GM06990 (cell line): ENCODE measurements around the gene SORBS2.

Experiments used
- DNase-seq: peaks from one replicate; pipeline ENCODE4 v3.0.0-alpha.2; 2011; ENCODE audit not compliant: insufficient read length; ENCODE audit errors: extremely low read depth
- H3K27me3 ChIP-seq: replicated peaks from 2 replicates; pipeline ENCODE4 v1.6.0; 2011; ENCODE audit warnings: low read length; ENCODE audit not compliant: control insufficient read depth, insufficient read depth
- H3K36me3 ChIP-seq: 2 replicates; pipeline ENCODE4 v1.5.1; 2011; ENCODE audit warnings: low read length; ENCODE audit not compliant: control insufficient read depth, insufficient read depth
- H3K4me3 ChIP-seq: replicated peaks from 2 replicates; pipeline ENCODE4 v1.5.1; 2011; ENCODE audit warnings: low read depth, mild to moderate bottlenecking, control low read depth, low read length
- CTCF ChIP-seq: IDR thresholded peaks from 2 replicates; pipeline ENCODE4 v1.5.1; 2011; ENCODE audit warnings: low read length, control low read depth, mild to moderate bottlenecking, inconsistent platforms; ENCODE audit not compliant: insufficient read depth, poor library complexity, severe bottlenecking

SORBS2 gene

GRCh38 chr4:185805262-185805802 is 6.7 kb downstream of the SORBS2 start:
- Histone ChIP-seq H3K27me3 (no peaks in the 10 kb centered on the region), H3K4me3 (no peak overlapping the region), H3K36me3 (no peaks in the 10 kb centered on the region)
- no peak for TF ChIP-seq CTCF
- DNase-seq, result no peak

GRCh38 chr4:185803022-185803421 is 9.0 kb downstream of the SORBS2 start:
- Histone ChIP-seq H3K36me3 (no peaks in the 10 kb centered on the region), H3K27me3 (no peaks in the 10 kb centered on the region), H3K4me3 (no peak overlapping the region)
- DNase-seq, result no peak
- no peak for TF ChIP-seq CTCF

DNA sequence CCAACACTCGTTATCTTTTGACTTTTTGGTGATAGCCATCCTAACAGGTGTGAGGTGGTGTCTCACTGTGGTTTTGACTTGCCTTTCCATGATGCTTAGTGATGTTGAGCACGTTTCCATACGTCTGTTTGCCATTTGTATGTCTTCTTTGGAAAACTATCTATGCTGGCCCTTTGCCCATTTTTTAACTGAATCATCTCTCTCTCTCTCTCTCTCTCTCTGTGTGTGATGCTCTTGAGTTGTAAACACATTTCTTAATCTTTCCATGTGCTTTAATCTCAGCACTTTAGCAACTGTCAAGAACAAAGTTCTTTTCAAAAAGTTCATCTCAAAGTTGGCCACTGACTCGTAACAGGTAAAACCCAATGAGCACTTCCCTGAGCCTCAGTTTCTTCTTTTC is 10.5 kb downstream of the SORBS2 start:
- no peak for DNase-seq
- TF ChIP-seq CTCF, result no peak
- no peak overlapping the region for H3K4me3 ChIP-seq
- H3K27me3 ChIP-seq, result no peaks in the 10 kb centered on the region; the same call in 1 of the 2 replicates
- H3K36me3 ChIP-seq, result no peaks in the 10 kb centered on the region

DNA sequence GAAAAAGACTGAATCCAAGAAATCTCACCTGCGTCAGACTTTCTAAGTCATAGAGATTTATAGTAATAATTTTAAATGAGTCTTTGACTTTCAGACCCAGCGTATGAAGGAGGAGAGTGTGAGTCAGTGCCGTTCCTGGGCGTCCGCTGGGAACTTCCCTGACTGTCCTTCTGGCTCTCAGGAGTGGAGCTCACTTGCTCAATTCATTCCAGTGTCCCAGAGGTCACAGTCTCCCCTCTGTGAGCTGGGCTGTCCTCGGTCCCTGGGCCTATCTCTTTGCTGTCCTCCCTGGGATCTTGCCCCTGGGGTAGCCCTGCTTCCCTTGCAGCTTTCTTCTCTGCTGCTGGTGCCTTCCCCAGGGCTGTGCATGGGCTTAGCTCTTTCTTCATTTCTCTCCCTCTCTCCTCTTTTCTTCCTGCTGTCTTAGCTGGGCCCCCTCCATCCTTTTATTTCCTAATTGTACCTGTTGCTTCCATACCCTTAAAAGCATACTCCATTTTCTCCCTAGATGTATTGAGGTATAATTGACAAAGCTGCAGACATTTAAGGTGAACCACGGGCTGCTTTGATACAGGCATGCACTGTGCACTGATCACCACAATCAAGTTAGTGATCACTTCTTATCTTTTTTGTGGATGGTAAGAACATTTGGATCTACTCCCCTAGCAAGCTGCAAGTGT is 11.6 kb downstream of the SORBS2 start:
- DNase-seq, result no peak
- H3K4me3 ChIP-seq, result no peak overlapping the region
- TF ChIP-seq CTCF, result no peak
- no peaks in the 10 kb centered on the region for H3K36me3 ChIP-seq
- H3K27me3 ChIP-seq, result no peaks in the 10 kb centered on the region; the same call in 1 of the 2 replicates

DNA sequence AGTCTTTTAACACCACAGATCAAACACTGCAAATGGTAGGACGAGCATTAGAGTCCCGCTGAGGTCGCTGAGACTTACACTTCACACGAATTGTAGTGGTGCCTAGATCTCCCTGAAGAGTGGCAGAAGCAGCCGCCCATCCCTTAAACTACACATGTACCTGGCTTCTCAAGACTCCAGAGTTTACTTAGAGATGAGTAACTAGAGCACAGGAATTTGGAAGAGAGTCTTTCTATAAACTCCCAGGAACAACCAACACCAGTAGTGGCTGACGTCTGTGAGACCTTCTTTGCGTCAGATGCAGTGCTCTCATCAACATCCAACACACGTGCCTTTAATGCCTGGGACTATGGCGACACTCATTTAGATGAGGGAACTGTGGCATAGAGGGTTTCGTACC is 12.6 kb downstream of the SORBS2 start:
- H3K36me3 ChIP-seq, result no peaks in the 10 kb centered on the region
- TF ChIP-seq CTCF, result no peak
- DNase-seq, result no peak

More for the DNA sequence above, 12.6 kb downstream of the SORBS2 start:
- no peak overlapping the region for H3K4me3 ChIP-seq
- no peaks in the 10 kb centered on the region; the same call in 1 of the 2 replicates for H3K27me3 ChIP-seq
